Effector memory CD4-positive, alpha-beta T cell (primary cell): Measurements from ENCODE around the gene SPAG9.
A peak's percentile ranks its signal among the peaks of the same experiment; 100 is the strongest.

Experiments
- DNase-seq, 3 donors: peaks; one replicate each; pipeline ENCODE4 v3.0.0-alpha.2; 2020
- H3K27ac ChIP-seq: 2 replicates; pipeline ENCODE4 v1.7.0; 2013; ENCODE audit warnings: mild to moderate bottlenecking, low read length, moderate library complexity; ENCODE audit not compliant: insufficient read depth, poor library complexity, severe bottlenecking
- H3K27me3 ChIP-seq: replicated peaks from 2 replicates; pipeline ENCODE4 v1.7.0; 2013; ENCODE audit warnings: mild to moderate bottlenecking, low read length; ENCODE audit not compliant: insufficient read depth, control insufficient read depth, poor library complexity, severe bottlenecking
- H3K36me3 ChIP-seq: 2 replicates; pipeline ENCODE4 v1.7.0; 2013; ENCODE audit warnings: mild to moderate bottlenecking, low read length, moderate library complexity; ENCODE audit not compliant: control insufficient read depth, insufficient read depth
- H3K4me1 ChIP-seq: 2 replicates; pipeline ENCODE4 v1.7.0; 2013; ENCODE audit warnings: low read length, mild to moderate bottlenecking; ENCODE audit not compliant: control insufficient read depth, insufficient read depth, poor library complexity, severe bottlenecking
- H3K4me3 ChIP-seq: 2 replicates; pipeline ENCODE4 v1.7.0; 2013; ENCODE audit warnings: low read length, low read depth, mild to moderate bottlenecking; ENCODE audit not compliant: insufficient read depth, poor library complexity, severe bottlenecking
- H3K9me3 ChIP-seq: 2 replicates; pipeline ENCODE4 v1.7.0; 2013; ENCODE audit warnings: mild to moderate bottlenecking, low read length, moderate library complexity; ENCODE audit not compliant: control insufficient read depth

Gene SPAG9

DNA sequence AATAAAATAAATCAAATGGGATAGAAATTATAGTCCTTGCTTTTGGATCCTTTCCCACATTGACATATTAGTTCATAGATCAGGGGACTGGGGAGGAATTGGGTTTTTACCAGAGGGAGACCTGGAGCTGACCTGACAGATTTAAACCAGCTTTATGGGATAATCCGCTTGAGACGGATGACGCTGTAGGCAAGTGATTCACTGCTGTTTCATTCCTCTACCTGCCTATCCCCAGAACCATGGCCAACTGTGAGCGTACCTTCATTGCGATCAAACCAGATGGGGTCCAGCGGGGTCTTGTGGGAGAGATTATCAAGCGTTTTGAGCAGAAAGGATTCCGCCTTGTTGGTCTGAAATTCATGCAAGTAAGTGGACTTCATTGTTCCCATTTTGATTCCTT is 34.7 kb upstream of the SPAG9 start:
- H3K27ac ChIP-seq = no peak overlapping the region
- DNase-seq = no peak
- H3K9me3 ChIP-seq = no peaks in the 10 kb centered on the region
- no peaks in the 10 kb centered on the region for H3K27me3 ChIP-seq
- H3K4me3 ChIP-seq = no peak overlapping the region
- peaks cover 10% of the 10 kb centered on the region for H3K4me1 ChIP-seq
- peaks cover 9% of the 10 kb centered on the region for H3K36me3 ChIP-seq

DNA sequence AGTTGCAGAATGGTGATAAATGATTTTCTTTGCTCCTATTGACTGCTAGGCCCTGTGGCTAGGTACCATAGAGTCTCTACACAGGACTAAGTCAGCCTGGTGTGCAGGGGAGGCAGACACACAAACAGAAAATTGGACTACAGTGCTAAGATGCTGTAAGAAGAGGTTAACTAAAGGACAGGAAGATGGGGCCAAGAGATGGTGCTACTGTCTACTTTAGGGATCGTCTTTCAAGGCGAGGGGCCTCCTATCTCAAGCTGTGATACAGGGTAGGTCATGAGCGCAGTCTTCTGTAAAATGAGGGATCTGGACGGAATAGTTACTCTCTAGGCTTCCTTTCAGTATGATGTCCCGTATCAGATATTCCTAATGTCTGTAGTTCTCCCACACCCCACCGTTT is 33.5 kb upstream of the SPAG9 start:
- peaks cover 10% of the 10 kb centered on the region for H3K4me1 ChIP-seq
- H3K4me3 ChIP-seq = peak overlapping the region; percentile 84
- no peak for DNase-seq
- H3K36me3 ChIP-seq = peaks cover 5% of the 10 kb centered on the region
- peak overlapping the region; percentile 49 for H3K27ac ChIP-seq
- no peaks in the 10 kb centered on the region for H3K9me3 ChIP-seq
- H3K27me3 ChIP-seq = no peaks in the 10 kb centered on the region

DNA sequence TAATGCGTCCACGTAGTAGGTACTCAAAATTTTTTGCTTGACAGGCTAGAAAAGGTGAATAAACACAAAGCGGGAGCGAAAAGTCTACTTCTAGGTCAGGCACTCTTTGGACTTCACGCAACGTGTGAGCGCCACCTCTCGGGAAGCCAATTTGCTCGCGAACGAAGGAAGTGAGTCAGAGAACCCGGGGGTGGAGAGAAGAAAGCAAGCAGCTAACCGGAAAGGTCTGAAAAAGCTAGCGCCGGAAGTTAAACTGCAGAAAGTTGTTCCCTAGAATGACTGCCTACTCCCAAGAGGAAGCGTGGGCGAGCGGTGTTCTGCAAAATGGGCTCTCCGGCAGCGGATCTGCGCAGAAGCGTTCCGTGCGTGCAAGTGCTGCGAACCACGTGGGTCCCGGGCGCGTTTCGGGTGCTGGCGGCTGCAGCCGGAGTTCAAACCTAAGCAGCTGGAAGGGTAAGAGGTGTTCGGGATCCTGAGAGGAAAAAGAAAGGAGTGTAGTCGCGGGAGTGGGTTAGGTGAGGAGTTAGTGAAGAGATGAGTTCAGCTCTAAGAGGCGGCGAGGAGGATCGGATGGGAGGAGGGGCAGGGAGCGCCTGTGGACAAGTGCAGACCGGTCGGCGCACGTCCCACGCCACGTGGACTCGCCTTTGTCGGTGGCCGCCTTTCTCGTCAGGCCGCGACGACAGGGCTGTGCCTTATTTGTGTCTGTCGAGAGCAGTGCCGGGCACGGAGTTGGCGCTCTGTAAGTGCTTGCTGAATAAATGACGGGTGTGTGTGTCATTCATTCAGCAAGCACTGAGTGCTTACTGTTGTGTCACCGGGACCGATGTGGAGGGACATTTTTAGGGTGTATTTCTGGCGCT is 32.8 kb upstream of the SPAG9 start, which contains the start of gene NME1:
NME1 (plus strand) TSS at position 350 of the 863 bp plus-strand sequence. CDS start 2,096 bp downstream, outside the sequence.
- H3K36me3 ChIP-seq = peaks cover 4% of the 10 kb centered on the region
- no peaks in the 10 kb centered on the region for H3K27me3 ChIP-seq
- H3K4me3 ChIP-seq = peak within 1 kb of the TSS; percentile 84
- H3K4me1 ChIP-seq = peaks cover 10% of the 10 kb centered on the region
- H3K27ac ChIP-seq = peak within 1 kb of the TSS; percentile 66
- DNase-seq = peak; percentile 90 to 95 (median 93)
- H3K9me3 ChIP-seq = no peaks in the 10 kb centered on the region

DNA sequence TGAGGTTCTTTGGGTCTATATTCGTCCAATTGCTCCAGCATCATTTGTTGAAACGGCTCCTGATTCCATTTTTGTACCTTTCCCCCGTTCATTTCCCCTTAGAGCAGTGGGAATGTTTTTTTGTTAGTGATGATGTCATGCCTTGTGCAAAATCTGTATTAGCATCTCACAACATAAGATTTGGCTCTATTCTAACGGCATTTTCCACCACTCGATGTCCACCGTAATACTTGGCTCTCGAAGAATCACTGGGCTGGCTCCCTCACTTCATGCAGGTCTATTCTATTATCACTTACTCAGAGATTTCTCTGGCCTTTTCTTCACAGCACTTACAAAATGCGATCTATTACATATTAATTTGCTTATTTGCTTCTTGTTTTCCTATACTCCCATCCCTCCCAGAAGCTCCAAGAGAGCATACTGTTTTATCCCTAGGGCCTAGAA is 32.1 kb upstream of the SPAG9 start:
- no peaks in the 10 kb centered on the region for H3K36me3 ChIP-seq
- no peaks in the 10 kb centered on the region for H3K27me3 ChIP-seq
- H3K9me3 ChIP-seq = no peaks in the 10 kb centered on the region
- H3K4me3 ChIP-seq = peak overlapping the region; percentile 5
- no peak for DNase-seq
- peak overlapping the region; percentile 66 for H3K27ac ChIP-seq
- H3K4me1 ChIP-seq = peaks cover 10% of the 10 kb centered on the region

DNA sequence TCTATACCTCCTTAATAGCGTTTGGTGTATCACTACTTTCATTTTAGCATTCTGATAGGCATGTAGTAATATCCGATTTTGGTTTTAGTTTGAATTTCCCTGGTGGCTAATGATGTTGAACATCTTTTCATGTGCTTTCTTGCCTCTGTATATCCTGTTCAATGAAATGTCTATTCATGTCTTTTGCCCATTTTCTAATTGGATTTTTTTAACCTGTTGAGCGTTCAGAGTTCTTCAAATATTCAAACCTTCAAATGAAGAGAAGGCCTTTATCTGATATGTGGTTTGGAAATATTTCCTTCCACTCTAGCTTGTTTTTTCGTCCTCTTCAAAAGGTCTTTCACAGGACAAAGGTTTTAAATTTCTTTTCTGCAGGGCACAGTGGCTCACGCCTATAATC is 30.3 kb upstream of the SPAG9 start:
- Histone ChIP-seq H3K4me3 (no peak overlapping the region), H3K4me1 (peaks cover 10% of the 10 kb centered on the region), H3K27ac (no peak overlapping the region), H3K27me3 (no peaks in the 10 kb centered on the region), H3K36me3 (no peaks in the 10 kb centered on the region), H3K9me3 (no peaks in the 10 kb centered on the region)
- no peak for DNase-seq

DNA sequence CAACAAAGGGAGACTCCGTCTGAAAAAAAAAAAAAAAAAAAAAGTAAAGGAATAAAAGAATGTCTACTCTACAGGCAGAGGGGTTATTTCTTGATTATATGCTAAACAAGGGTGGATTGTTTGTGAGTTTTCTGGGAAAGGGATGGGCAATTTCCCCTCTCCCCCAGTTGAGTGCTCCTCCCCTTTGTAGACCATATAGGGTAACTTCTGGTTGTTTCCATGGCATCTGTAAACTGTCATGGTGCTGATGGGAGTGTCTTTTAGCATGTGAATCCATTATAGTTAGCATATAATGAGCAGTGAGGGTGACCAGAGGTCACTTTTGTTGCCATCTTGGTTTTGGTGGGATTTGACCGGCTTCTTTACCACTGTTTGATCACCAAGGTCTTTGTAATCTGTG is 28.5 kb upstream of the SPAG9 start:
- no peaks in the 10 kb centered on the region for H3K36me3 ChIP-seq
- no peaks in the 10 kb centered on the region for H3K27me3 ChIP-seq
- H3K27ac ChIP-seq = no peak overlapping the region
- no peaks in the 10 kb centered on the region for H3K9me3 ChIP-seq
- no peak overlapping the region for H3K4me3 ChIP-seq
- no peak for DNase-seq
- H3K4me1 ChIP-seq = peaks cover 5% of the 10 kb centered on the region

DNA sequence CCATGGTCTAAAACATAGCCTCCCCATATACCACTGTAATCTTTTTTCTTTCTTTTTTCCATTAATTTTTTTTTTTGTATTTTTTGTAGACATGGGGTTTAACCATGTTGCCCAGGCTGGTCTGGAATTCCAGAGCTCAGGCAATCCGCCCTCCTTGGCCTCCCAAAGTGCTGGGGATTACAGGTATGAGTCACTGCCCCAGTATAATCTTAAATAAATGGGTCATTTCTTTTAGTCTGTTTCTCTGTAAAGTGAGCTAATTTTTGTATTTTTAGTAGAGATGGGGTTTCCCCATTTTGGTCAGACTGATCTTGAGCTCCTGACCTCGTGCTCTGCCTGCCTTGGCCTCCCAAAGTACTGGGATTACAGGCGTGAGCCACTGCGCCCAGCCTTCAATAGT is 27.0 kb upstream of the SPAG9 start:
- Histone ChIP-seq H3K4me1 (no peaks in the 10 kb centered on the region), H3K4me3 (no peak overlapping the region), H3K27me3 (no peaks in the 10 kb centered on the region), H3K9me3 (no peaks in the 10 kb centered on the region), H3K27ac (no peak overlapping the region), H3K36me3 (no peaks in the 10 kb centered on the region)
- no peak for DNase-seq

DNA sequence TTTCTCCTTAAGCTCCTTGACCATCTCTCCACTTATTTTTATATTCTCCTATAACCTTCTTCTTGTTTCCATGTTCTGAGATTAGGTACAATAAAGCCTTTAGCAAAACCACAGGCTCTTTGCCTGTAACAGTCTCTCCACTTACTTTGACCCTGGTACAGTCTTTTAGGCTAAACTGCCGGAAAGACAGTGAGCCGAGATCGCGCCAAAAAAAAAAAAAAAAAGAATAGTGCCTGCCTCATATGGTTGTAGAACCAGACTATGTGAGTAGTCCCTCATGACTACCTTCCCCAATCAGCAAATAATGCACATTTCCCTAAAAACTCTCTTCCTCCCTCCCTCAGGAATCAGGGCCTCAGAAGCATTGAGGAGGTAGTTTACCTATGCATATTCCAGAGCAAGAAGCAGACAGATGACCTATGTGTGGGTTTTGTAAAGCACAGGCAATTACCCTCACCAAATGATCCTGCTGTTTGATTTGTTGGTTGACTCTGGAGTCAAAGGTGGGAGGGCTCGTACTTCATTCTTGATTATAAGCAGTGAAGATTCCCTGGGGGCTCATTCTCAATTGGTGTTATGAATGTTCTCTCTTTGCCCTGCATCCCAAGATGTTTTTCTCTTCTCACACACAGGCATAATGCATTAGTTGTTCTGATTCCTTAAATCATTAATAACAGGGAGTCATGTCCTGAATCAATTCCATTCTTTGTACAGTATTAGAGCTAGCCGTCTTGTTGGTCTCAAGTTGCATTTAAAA is 23.8 kb upstream of the SPAG9 start:
- no peaks in the 10 kb centered on the region for H3K27me3 ChIP-seq
- no peak overlapping the region for H3K27ac ChIP-seq
- no peak for DNase-seq
- no peak overlapping the region for H3K4me3 ChIP-seq
- no peaks in the 10 kb centered on the region for H3K9me3 ChIP-seq
- no peaks in the 10 kb centered on the region for H3K4me1 ChIP-seq
- no peaks in the 10 kb centered on the region for H3K36me3 ChIP-seq

DNA sequence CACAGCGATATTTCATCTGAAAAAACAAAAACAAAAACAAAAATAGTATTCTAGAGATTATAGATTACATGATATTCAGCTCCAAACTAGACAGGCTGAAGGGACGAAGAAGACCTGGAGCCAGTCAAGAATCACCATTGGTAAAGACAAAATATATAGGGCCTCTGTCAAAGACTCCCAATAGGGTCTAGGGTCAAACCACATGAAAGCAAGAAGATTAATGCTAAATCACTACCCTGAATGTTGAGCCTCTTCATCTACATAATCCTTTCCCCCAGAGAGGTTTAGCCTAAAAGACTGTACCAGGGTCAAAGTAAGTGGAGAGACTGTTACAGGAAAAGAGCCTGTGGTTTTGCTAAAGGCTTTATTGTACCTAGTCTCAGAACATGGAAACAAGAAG is 21.9 kb upstream of the SPAG9 start:
- H3K27me3 ChIP-seq = no peaks in the 10 kb centered on the region
- H3K4me3 ChIP-seq = no peak overlapping the region
- no peaks in the 10 kb centered on the region for H3K36me3 ChIP-seq
- no peaks in the 10 kb centered on the region for H3K4me1 ChIP-seq
- H3K9me3 ChIP-seq = no peaks in the 10 kb centered on the region
- H3K27ac ChIP-seq = no peak overlapping the region
- DNase-seq = no peak

DNA sequence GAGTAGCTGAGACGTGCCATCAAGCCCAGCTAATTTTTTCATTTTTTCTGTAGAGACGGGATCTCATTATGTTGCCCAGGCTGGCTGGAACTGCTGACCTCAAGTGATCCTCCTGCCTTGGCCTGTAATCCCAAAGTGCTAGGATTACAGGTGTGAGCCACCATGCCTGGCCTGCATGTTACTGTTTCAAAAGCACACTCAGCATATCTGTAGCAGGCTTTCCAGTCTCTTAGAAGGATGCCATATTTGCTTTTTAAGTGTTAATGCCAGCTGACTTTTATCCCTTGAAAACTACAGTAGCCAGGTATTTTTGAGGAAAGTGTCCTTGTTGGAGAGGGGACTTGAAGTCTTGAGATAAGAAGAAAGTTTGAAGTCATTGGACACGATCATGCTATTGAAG is 15.3 kb upstream of the SPAG9 start:
- H3K9me3 ChIP-seq = no peaks in the 10 kb centered on the region
- H3K4me3 ChIP-seq = no peak overlapping the region
- no peaks in the 10 kb centered on the region for H3K36me3 ChIP-seq
- no peak overlapping the region for H3K27ac ChIP-seq
- DNase-seq = no peak
- H3K4me1 ChIP-seq = no peaks in the 10 kb centered on the region
- H3K27me3 ChIP-seq = no peaks in the 10 kb centered on the region
